Measurements from ENCODE around the gene ANKRD28. TPM values are rescaled to one million over a fixed set of nuclear protein-coding genes. Genes with fewer than 3 reads are reported as not detected.

Gene ANKRD28
- total and polyA plus RNA-seq, 2 of the 8 experiments (the other 6 are each of a cell fraction or from before 2014, with no cell fraction given) = 39.1 to 61.7 TPM

DNA sequence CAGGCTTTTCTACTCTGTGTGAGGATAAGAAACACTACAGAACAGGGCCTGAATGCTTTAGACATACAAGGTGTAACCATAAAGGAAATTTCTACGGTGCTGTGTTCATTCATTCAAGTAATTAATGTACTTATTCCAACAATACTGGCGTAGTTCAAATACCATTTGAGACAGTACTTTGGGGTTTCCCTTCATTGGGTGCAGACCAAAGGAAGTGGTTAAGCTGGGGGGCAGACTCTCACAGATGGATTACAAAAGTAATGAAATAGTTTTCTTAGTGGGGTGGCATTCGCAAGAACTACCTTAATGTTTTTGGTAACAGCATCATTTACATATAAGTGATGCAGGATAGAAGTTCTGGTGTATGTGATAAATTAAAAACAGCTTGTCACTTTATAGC is 130.3 kb downstream of the ANKRD28 start:
- H3K36me3 ChIP-seq (ENCODE audit: control insufficient read depth in 2 of 4, insufficient read depth in 4 of 4, low read length in 3 of 4) = peaks cover 0 to 17% (median 7%) of the 10 kb centered on the region in 4 experiments; a peak in 3 of 8 replicates
- H3K27me3 ChIP-seq (replicated peaks in 1 of 4; ENCODE audit: control insufficient read depth in 3 of 4, extremely low read depth in 1 of 4, insufficient read depth in 3 of 4, low read length in 3 of 4) = no peaks in the 10 kb centered on the region
- no peak overlapping the region for H3K4me3 ChIP-seq (ENCODE audit: extremely low read depth in 1 of 4, insufficient read depth in 2 of 4, low read depth in 3 of 4, low read length in 4 of 4)
- TF ChIP-seq CHD1 (IDR thresholded peaks at IDR 0.05; ENCODE audit: low read depth, low read length) = no peak
- TF ChIP-seq MAFK (IDR thresholded peaks at IDR 0.05; ENCODE audit: low read depth, low read length) = no peak
- TF ChIP-seq RBBP5 (IDR thresholded peaks at IDR 0.05; ENCODE audit: borderline replicate concordance, low read depth, low read length) = no peak
- no peak for TF ChIP-seq EZH2 (IDR thresholded peaks at IDR 0.05; ENCODE audit: low read depth, low read length, severe bottlenecking)
- TF ChIP-seq CBX8 (IDR thresholded peaks at IDR 0.05; ENCODE audit: borderline replicate concordance, low read depth, low read length) = no peak
- no peak for TF ChIP-seq CHD2 (IDR thresholded peaks at IDR 0.05; ENCODE audit: low read length)
- H3K18ac ChIP-seq (ENCODE audit: extremely low read depth, low read length) = no peak overlapping the region
- no peaks in the 10 kb centered on the region; the same call in 1 of the 2 replicates for H3K79me1 ChIP-seq (ENCODE audit: low read depth, low read length)
- 83% methylated on average over 3 of the region's 3 CpGs; no CpG with 5 or more reads in 1 of the 2 experiments for WGBS, 2 experiments (ENCODE audit: extremely low coverage in 1 of 2, insufficient coverage in 1 of 2, insufficient read length in 1 of 2, insufficient replicate concordance in 2 of 2, low coverage in 1 of 2, low lambda C conversion rate in 2 of 2, missing lambda C conversion rate in 1 of 2)
- no peak overlapping the region for H2AK5ac ChIP-seq (ENCODE audit: low read depth, low read length)
- no peak overlapping the region for H4K8ac ChIP-seq (ENCODE audit: extremely low read depth, insufficient read depth, low read length)
- no peak overlapping the region for H3K4me2 ChIP-seq (ENCODE audit: insufficient read depth in 1 of 2, low read depth in 2 of 2, low read length in 2 of 2)
- no peak for FAIRE-seq
- no peaks in the 10 kb centered on the region for H3K9me3 ChIP-seq (ENCODE audit: insufficient read depth in 2 of 2, low read depth in 1 of 2, low read length in 1 of 2)
- no peaks in the 10 kb centered on the region for H4K20me1 ChIP-seq (replicated peaks in 1 of 2; ENCODE audit: control insufficient read depth in 1 of 2, insufficient read depth in 2 of 2, low read length in 2 of 2)
- H3K9ac ChIP-seq (replicated peaks in 1 of 4; ENCODE audit: extremely low read depth in 1 of 4, low read depth in 3 of 4, low read length in 3 of 4) = no peak overlapping the region
- no peak overlapping the region for H2BK120ac ChIP-seq (replicated peaks; ENCODE audit: low read depth, low read length)
- no peak overlapping the region for H2AFZ ChIP-seq (ENCODE audit: low read length)
- H3K4me1 ChIP-seq (replicated peaks in 1 of 4; ENCODE audit: control insufficient read depth in 3 of 4, insufficient read depth in 4 of 4, low read length in 3 of 4) = peaks cover 0 to 2% (median 0%) of the 10 kb centered on the region in 4 experiments; a peak in 1 of 7 replicates
- H2BK5ac ChIP-seq (ENCODE audit: low read depth, low read length) = no peak overlapping the region
- ChIA-PET CTCF (ENCODE audit: partially characterized antibody) (interaction anchor here (2.4 kb wide), 1 partner anchor 37 kb away, joined by 8 read pairs; no protein-coding TSS in a partner anchor), POLR2A (ENCODE audit: partially characterized antibody) (no interaction called here)
- H3K23ac ChIP-seq (ENCODE audit: insufficient read length) = no peak overlapping the region
- H2BK15ac ChIP-seq (ENCODE audit: low read length) = no peak overlapping the region
- H3K79me2 ChIP-seq (ENCODE audit: control insufficient read depth in 1 of 2, insufficient read depth in 2 of 2, low read length in 2 of 2) = no peaks in the 10 kb centered on the region
- no peak overlapping the region for H4K91ac ChIP-seq (replicated peaks; ENCODE audit: insufficient read length, low read length)
- H3K27ac ChIP-seq (ENCODE audit: low read depth, low read length) = no peak overlapping the region
- DNase-seq (ENCODE audit: low read depth in 1 of 2, low spot score in 2 of 2) = no peak
- no peaks in the 10 kb centered on the region for H3K23me2 ChIP-seq (ENCODE audit: low read depth, low read length)
- H3K4ac ChIP-seq (replicated peaks; ENCODE audit: insufficient read length, low read depth, low read length) = no peak overlapping the region
- H2BK20ac ChIP-seq (ENCODE audit: low read length) = no peak overlapping the region
- no peak overlapping the region for H4K5ac ChIP-seq (ENCODE audit: insufficient read length, low read depth, low read length)
- H3K56ac ChIP-seq (replicated peaks; ENCODE audit: insufficient read length, low read depth, low read length) = no peak overlapping the region
- no peak overlapping the region for H3K14ac ChIP-seq (ENCODE audit: insufficient read length)
- no peak overlapping the region for H2BK12ac ChIP-seq (ENCODE audit: low read depth, low read length)
